ENCODE data around the gene ARHGAP29. TPM values are rescaled to one million over a fixed set of nuclear protein-coding genes. Genes with fewer than 3 reads are reported as not detected.

ARHGAP29 gene
- polyA plus RNA-seq (2011; rRNA removed), result 21.5 and 40.4 TPM in 2 replicates
- polyA minus RNA-seq (2011; rRNA and poly(A)+ RNA removed), result 25.5 and 29.1 TPM in 2 replicates

- H3K36me3 ChIP-seq (ENCODE audit: control insufficient read depth, insufficient read depth, low read length), result no peaks in the 10 kb centered on the region
- POLR2A ChIA-PET, result interaction anchor here (1.0 kb wide), 1 partner anchor 21 kb away, joined by 4 read pairs; no protein-coding TSS in a partner anchor
- no peak for DNase-seq (ENCODE audit: low read depth)
- CTCF ChIA-PET, result interaction anchor here (0.9 to 3.8 kb wide), 12 partner anchors 10 to 568 kb away, joined by 3 to 25 read pairs (median 6); no protein-coding TSS in a partner anchor
- peak within 1 kb of the TSS; percentile 95 for H3K4me3 ChIP-seq (ENCODE audit: low read depth, low read length)
- no peaks in the 10 kb centered on the region for H3K27me3 ChIP-seq (ENCODE audit: control insufficient read depth, insufficient read depth, low read length)
- no peak for TF ChIP-seq CTCF (IDR thresholded peaks at IDR 0.05; ENCODE audit: insufficient read depth, low read depth, low read length)
Measured at GRCh38 chr1:94237291-94238226, at the start of gene ARHGAP29. Gene ARHGAP29 (minus strand): TSS chr1:94237584. CDS start chr1:94231611, 5,973 bp downstream.

GRCh38 chr1:94286864-94287437, 49.6 kb upstream of the ARHGAP29 start:
- TF ChIP-seq CTCF (IDR thresholded peaks at IDR 0.05; ENCODE audit: insufficient read depth, low read depth, low read length), result no peak
- POLR2A ChIA-PET, result no interaction called here
- no peaks in the 10 kb centered on the region for H3K27me3 ChIP-seq (ENCODE audit: control insufficient read depth, insufficient read depth, low read length)
- CTCF ChIA-PET, result no interaction called here
- H3K36me3 ChIP-seq (ENCODE audit: control insufficient read depth, insufficient read depth, low read length), result no peaks in the 10 kb centered on the region
- no peak overlapping the region for H3K4me3 ChIP-seq (ENCODE audit: low read depth, low read length)
- DNase-seq (ENCODE audit: low read depth), result no peak

GRCh38 chr1:94285031-94285654, 47.8 kb upstream of the ARHGAP29 start:
- CTCF ChIA-PET, result interaction anchor here (0.6 to 1.2 kb wide), 4 partner anchors 11 to 58 kb away, joined by 3 to 4 read pairs (median 3); no protein-coding TSS in a partner anchor
- TF ChIP-seq CTCF (IDR thresholded peaks at IDR 0.05; ENCODE audit: insufficient read depth, low read depth, low read length), result no peak

GRCh38 chr1:94284476-94284875, 47.1 kb upstream of the ARHGAP29 start:
- ChIA-PET CTCF (interaction anchor here (1.0 kb wide), 1 partner anchor 10 kb away, joined by 4 read pairs; no protein-coding TSS in a partner anchor), POLR2A (no interaction called here)
- DNase-seq (ENCODE audit: low read depth), result no peak
- H3K36me3 ChIP-seq (ENCODE audit: control insufficient read depth, insufficient read depth, low read length), result no peaks in the 10 kb centered on the region
- no peak for TF ChIP-seq CTCF (IDR thresholded peaks at IDR 0.05; ENCODE audit: insufficient read depth, low read depth, low read length)
- no peak overlapping the region for H3K4me3 ChIP-seq (ENCODE audit: low read depth, low read length)
- H3K27me3 ChIP-seq (ENCODE audit: control insufficient read depth, insufficient read depth, low read length), result no peaks in the 10 kb centered on the region

More at GRCh38 chr1:94285031-94285654, 47.8 kb upstream of the ARHGAP29 start:
- Histone ChIP-seq H3K27me3 (ENCODE audit: control insufficient read depth, insufficient read depth, low read length) (no peaks in the 10 kb centered on the region), H3K36me3 (ENCODE audit: control insufficient read depth, insufficient read depth, low read length) (no peaks in the 10 kb centered on the region), H3K4me3 (ENCODE audit: low read depth, low read length) (no peak overlapping the region)
- POLR2A ChIA-PET, result no interaction called here
- DNase-seq (ENCODE audit: low read depth), result no peak
